Stimulated activated naive B cell treated with anti-CD40 and anti-IgM and Interleukin-4, amounts not matched to agents 10 μg/mL and 1 μg/mL and 100 μg/mL, for 72 hours (primary cell): ENCODE results near the gene CRBN.

Experiments
- ATAC-seq, 2 donors: fragments of 150-1000 bp; cut with Tn5 transposase; replicated peaks; 2 replicates each; pipeline ENCODE4 v1.10.0; 2021; ENCODE audit warnings: moderate library complexity in 1 of 2
- DNase-seq: peaks from one replicate; pipeline ENCODE4 v3.0.0; 2021
- H3K27ac Mint-ChIP-seq: one replicate; pipeline ENCODE4 v1.8.0; 2022; ENCODE audit warnings: mild to moderate bottlenecking, mixed read lengths
- H3K27me3 Mint-ChIP-seq, 2 donors: one replicate each; pipeline ENCODE4 v1.8.0; 2022; ENCODE audit warnings: mixed read lengths in 2 of 2
- H3K36me3 Mint-ChIP-seq, 2 donors: one replicate each; pipeline ENCODE4 v1.8.0; 2022; ENCODE audit warnings: mixed read lengths in 2 of 2, mild to moderate bottlenecking in 1 of 2
- H3K4me1 Mint-ChIP-seq, 2 donors: one replicate each; pipeline ENCODE4 v1.8.0; 2022; ENCODE audit warnings: mixed read lengths in 2 of 2, mild to moderate bottlenecking in 1 of 2
- H3K4me3 Mint-ChIP-seq, 2 donors: one replicate each; pipeline ENCODE4 v1.8.0; 2022; ENCODE audit warnings: mild to moderate bottlenecking in 2 of 2, mixed read lengths in 2 of 2, moderate library complexity in 1 of 2
- H3K9me3 Mint-ChIP-seq, 2 donors: one replicate each; pipeline ENCODE4 v1.8.0; 2022; ENCODE audit warnings: mixed read lengths in 2 of 2, mild to moderate bottlenecking in 1 of 2

Gene CRBN

DNA sequence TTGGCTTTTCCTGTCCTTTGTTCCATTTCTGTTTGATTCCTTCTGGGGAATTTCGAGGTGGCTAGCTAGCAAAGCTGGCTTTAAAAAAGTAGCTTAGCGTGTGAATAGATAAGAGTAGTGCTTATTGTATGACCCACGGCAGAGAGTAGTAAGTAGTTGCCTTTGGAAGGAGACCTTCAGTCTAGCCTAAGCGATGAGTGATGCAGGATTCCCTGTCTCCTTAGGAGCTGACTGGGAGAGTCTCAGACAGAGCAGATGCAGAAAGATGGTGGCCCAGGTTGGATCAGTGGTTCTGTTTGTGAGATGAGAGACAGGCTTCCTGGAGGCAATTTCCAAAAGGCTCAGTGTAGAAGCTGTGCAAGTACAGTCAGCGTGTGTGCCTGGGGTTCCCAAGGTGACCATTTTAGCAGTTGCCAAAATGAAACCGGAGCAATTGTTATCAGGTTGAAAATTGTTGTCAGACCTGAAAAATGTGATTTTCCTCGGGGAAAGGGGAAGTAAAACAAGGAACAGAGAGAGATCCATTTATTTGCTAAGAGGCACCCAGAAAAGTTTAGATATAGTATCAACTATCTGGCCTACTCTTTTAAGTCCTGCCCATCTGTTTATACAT is 68.6 kb downstream of the CRBN start:
- Mint-ChIP-seq H3K4me3 (no peak overlapping the region), H3K27me3 (peaks cover 4 to 14% of the 10 kb centered on the region in 2 donors), H3K36me3 (no peaks in the 10 kb centered on the region), H3K4me1 (peaks cover 13 to 36% of the 10 kb centered on the region in 2 donors), H3K9me3 (peaks cover 0 to 4% of the 10 kb centered on the region in 2 donors), H3K27ac (peak overlapping the region; percentile 81)
- DNase-seq (no peak), ATAC-seq (peak in 1 of 2 donors; percentile 55)

GRCh38 chr3:3110299-3110630 is 69.2 kb downstream of the CRBN start, which contains the start of gene IL5RA:
TSS of gene IL5RA (minus strand) at chr3:3110374. CDS start at chr3:3104984, 5,390 bp downstream.
- H3K27ac Mint-ChIP-seq = peak within 1 kb of the TSS; percentile 81
- H3K4me1 Mint-ChIP-seq = peaks cover 18 to 42% of the 10 kb centered on the region in 2 donors
- no peak for DNase-seq
- H3K36me3 Mint-ChIP-seq = no peaks in the 10 kb centered on the region
- peak in 1 of 2 donors; percentile 52 for ATAC-seq
- peaks cover under 1 to 14% of the 10 kb centered on the region in 2 donors for H3K27me3 Mint-ChIP-seq
- H3K4me3 Mint-ChIP-seq = peak within 1 kb of the TSS in 1 of 2 donors; percentile 17
- peaks cover 0 to 4% of the 10 kb centered on the region in 2 donors for H3K9me3 Mint-ChIP-seq

DNA sequence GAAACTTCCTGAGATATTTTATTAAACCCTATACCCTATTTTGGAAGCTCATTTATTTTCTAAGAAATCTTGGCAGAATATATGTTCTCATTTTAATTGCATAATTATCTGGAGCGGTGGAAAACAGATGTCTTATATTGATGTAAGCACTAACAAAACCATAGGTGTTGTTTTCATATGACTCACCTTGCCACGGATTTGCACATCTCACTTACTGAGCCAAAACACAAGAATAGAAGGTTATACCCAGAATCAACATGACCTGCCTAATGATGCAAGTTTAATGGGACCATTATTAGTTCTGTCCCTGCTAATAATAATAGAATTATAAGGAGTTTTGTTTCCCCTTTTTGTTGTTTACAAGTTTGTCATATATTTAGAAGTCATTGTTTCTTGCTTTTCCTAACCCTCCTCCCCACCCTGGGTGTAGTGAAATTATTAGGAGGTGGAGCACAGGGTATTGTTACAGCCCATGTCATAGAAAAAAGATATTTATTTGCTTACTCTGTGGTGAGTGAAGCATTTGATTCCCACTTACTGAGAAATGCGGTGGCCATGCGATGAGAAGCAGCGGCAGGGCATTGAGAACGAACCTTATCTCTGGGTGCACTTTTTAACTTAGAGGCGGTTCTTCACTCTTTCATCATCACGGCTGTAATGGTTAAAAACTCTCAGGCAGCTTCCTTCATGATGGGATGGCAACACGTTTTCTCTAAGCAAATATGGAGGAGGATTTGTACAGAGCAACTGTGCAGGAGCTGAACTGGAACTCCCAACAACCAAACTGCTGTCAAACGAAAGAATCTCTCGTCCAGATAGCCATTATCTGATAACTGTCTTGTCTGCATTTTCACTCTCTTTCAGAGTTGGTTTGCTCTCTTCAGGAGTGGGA is 69.8 kb downstream of the CRBN start:
- Mint-ChIP-seq H3K4me1 (peaks cover 21 to 42% of the 10 kb centered on the region in 2 donors), H3K36me3 (no peaks in the 10 kb centered on the region), H3K4me3 (peak overlapping the region in 1 of 2 donors; percentile 17), H3K27ac (no peak overlapping the region), H3K9me3 (peaks cover 0 to 4% of the 10 kb centered on the region in 2 donors), H3K27me3 (peaks cover 0 to 8% of the 10 kb centered on the region in 2 donors)
- peak; percentile 60 to 61 for ATAC-seq
- DNase-seq = no peak

DNA sequence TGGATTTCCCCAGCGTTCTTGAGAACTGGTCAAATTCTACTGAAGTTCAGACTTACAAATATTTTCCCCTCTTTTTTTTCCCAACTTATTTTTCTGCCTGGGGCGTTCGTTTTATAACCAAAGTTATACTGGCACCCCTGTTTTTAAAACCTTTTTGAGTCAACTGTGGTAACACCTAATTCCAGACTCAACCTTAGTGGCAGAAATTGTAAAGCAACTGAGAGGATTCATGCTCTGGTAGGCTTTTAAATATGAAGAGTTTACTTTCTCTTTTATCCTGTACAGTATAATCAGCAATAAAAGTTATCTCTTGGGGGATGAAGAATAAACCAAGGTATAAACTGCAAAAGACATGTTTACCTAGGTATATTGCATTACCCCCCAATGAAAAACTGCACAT is 71.6 kb downstream of the CRBN start:
- Mint-ChIP-seq H3K36me3 (no peaks in the 10 kb centered on the region), H3K27me3 (peaks cover 0 to 6% of the 10 kb centered on the region in 2 donors), H3K27ac (no peak overlapping the region), H3K9me3 (peaks cover 0 to 4% of the 10 kb centered on the region in 2 donors), H3K4me1 (peaks cover 21 to 39% of the 10 kb centered on the region in 2 donors), H3K4me3 (no peak overlapping the region)
- ATAC-seq (peak; percentile 61 to 86), DNase-seq (no peak)

DNA sequence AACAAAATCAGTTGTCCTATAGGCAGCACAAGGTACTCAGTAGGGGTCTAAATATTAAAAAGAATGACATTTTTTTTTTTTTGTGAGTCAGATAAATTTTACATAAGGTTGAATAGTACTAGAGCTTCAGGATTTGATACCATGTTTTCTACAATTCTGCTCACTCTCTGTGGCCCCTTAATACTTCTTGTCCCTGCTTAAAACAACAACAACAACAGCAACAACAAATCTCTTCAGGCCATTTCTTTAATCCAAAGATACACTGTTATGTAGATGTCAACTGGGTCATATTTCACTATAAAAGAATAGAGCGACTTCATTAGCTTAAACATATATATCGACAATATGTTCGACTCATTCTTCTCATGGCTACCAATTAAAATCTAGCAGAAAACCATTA is 72.3 kb downstream of the CRBN start:
- Mint-ChIP-seq H3K36me3 (no peaks in the 10 kb centered on the region), H3K4me1 (peaks cover 21 to 39% of the 10 kb centered on the region in 2 donors), H3K9me3 (peaks cover 0 to 4% of the 10 kb centered on the region in 2 donors), H3K4me3 (no peak overlapping the region), H3K27ac (no peak overlapping the region), H3K27me3 (peaks cover 0 to 6% of the 10 kb centered on the region in 2 donors)
- ATAC-seq = no peak
- no peak for DNase-seq

DNA sequence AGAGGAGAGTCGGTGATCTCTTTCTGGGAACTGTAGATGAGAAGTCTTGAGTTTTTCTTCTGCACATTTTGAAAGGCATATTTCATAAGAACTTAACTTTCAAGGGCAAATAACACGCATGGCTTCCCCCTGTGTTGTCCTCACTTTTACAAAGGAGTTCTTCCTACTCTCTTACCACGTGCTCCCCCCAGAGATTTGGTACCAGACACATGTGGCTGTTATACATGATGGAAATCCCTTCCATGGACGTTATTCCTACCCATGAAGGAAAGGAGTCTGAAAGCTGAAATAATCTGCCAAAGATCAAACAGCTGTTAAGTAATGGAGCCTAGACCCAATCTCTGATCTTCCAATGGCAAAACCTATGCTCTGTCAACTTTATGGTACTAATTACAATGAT is 73.7 kb downstream of the CRBN start:
- Mint-ChIP-seq H3K27ac (no peak overlapping the region), H3K4me3 (no peak overlapping the region), H3K4me1 (peaks cover 21 to 51% of the 10 kb centered on the region in 2 donors), H3K9me3 (peaks cover 0 to 4% of the 10 kb centered on the region in 2 donors), H3K27me3 (no peaks in the 10 kb centered on the region), H3K36me3 (no peaks in the 10 kb centered on the region)
- DNase-seq (no peak), ATAC-seq (no peak)

DNA sequence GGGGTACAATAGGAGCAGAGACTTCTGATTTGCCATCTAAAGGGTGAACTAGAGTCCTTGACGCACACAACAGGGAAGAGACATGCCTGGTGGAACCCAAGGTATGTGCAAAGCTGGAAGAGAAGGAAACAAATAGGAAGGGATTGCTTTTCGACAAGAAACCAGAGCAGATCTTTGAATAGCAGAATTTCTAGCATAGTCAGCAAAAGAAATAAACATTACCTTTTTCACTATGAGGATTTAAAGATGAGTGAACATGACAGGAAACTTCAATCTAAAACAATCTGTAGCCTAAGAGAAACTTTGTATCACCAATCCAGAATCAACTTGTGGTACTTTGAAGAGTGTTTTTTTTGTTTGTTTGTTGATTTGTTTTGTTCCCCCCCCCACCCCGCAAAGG is 74.2 kb downstream of the CRBN start:
- Mint-ChIP-seq H3K36me3 (no peaks in the 10 kb centered on the region), H3K27ac (no peak overlapping the region), H3K4me1 (peaks cover 16 to 47% of the 10 kb centered on the region in 2 donors), H3K4me3 (no peak overlapping the region), H3K27me3 (no peaks in the 10 kb centered on the region), H3K9me3 (peaks cover 0 to 4% of the 10 kb centered on the region in 2 donors)
- DNase-seq (no peak), ATAC-seq (no peak)

- peaks cover 0 to 2% of the 10 kb centered on the region in 2 donors for H3K9me3 Mint-ChIP-seq
- H3K27me3 Mint-ChIP-seq = peaks cover 0 to 3% of the 10 kb centered on the region in 2 donors
- H3K27ac Mint-ChIP-seq = no peak overlapping the region
- H3K4me1 Mint-ChIP-seq = peaks cover 12 to 30% of the 10 kb centered on the region in 2 donors
- DNase-seq = no peak
- no peak overlapping the region for H3K4me3 Mint-ChIP-seq
- H3K36me3 Mint-ChIP-seq = no peaks in the 10 kb centered on the region
- no peak for ATAC-seq
These were observed 76.7 kb downstream of the CRBN start for GRCh38 chr3:3102751-3103150.

DNA sequence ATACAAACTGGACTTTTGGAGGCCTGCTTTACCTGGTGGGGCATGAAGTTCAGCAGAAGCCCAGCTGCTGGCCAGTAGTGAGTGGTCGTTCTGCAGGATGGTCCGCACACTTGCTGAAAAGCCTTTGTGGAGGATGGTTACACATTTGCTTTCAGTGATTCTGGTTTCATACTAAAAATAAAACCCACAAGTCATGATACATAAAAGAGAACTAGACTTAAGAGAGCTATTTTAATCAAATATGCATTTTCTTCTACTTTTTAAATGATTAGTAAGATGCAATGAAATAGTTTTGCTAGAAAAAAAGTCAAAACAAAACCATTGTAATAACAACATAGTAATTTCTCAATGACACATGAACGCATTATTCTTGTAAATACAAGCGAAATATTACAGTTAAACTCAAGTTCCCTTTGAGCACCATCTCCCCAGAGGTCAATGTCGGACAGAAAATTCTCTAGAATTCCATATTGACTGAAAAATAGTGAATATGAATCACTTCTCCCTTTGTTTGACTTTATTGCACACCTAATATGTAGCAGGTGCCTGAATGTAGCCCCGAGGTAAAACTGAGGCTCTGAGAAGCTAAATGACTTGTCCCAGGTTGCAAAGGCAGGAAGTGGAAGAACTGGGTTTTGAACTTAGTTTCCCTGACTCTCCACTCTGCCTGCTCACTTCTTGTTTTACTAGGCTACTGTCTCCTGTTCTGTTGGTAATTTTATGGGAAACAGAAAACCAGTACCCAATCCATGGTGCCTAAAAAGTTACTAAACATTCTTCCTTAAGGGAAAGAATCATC is 77.6 kb downstream of the CRBN start:
- ATAC-seq (peak; percentile 76 to 78), DNase-seq (no peak)
- no peaks in the 10 kb centered on the region for H3K9me3 Mint-ChIP-seq
- H3K27me3 Mint-ChIP-seq = peaks cover 0 to 6% of the 10 kb centered on the region in 2 donors
- no peaks in the 10 kb centered on the region for H3K36me3 Mint-ChIP-seq
- H3K4me3 Mint-ChIP-seq = no peak overlapping the region
- H3K4me1 Mint-ChIP-seq = peaks cover 12 to 23% of the 10 kb centered on the region in 2 donors
- H3K27ac Mint-ChIP-seq = no peak overlapping the region
